GM18868 (cell line): ENCODE measurements around the gene CFH.
"Not testable (repeated sequence)": the region's sequence is repeated elsewhere in the genome, so short reads cannot be mapped to it uniquely, and the experiment has no call there.

Experiments
- ATAC-seq: cut with Tn5 transposase; IDR thresholded peaks from one replicate; pipeline ENCODE4 v1.9.1; 2021; ENCODE audit warnings: mild to moderate bottlenecking, moderate library complexity; ENCODE audit not compliant: unreplicated experiment

Gene CFH

DNA sequence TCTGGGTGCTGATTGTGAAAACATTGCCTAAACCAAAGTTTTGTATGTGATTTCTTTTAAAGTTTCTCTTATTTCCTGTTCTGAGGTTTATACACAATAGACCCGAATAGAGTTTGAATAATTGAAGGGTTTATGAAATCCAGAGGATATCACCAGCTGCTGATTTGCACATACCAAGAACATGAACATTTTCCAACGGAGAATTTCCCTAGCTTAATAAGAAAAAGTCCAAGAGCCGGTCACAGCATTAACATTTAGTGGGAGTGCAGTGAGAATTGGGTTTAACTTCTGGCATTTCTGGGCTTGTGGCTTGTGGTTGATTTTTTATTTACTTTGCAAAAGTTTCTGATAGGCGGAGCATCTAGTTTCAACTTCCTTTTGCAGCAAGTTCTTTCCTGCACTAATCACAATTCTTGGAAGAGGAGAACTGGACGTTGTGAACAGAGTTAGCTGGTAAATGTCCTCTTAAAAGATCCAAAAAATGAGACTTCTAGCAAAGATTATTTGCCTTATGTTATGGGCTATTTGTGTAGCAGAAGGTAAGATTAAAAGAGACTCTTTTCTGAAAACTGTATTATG, at the start of gene CFH:
Gene CFH, plus strand, starts transcription at position 407 of the 579 bp plus-strand sequence. Its CDS starts 75 bp downstream, at position 482.
- ATAC-seq, result no peak

DNA sequence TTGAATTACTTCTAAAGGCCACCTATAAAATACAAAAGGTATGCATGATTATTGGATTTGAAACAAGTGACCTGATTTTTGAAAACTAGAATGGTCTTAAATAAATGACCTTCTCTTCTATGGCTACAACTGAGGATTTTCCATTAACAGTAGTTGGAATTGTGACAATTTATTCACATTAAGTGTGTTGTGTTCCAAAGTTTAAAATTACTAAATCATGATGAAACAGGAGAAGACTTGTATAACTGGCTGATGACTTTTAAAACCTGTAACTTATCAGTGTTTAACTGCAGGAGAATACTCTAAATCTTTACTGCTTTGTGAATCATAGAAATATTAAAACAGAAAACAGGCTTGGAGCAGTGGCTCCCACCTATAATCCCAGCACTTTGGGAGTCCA, 48.2 kb upstream of the CFH start:
- ATAC-seq, result no peak

DNA sequence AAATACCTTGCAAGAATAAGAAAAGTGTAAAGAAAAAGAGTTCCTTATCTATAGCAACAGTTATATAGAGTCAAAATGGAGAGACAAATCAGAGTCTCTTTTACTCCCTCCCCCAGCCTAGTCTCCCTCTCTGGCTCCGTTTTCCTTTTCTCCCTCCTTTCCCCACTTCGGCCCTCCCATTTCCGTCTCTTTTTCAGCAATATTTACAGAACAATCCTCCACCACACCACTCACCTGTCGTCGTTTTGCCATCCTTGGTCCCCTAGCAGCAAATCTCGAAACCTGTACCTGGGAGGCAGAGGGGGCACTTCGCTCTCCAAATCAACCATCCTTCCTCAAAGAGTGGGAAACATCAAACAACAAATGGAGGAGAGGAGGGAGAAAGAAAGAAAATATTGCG, 43.9 kb upstream of the CFH start:
- ATAC-seq, result no peak

DNA sequence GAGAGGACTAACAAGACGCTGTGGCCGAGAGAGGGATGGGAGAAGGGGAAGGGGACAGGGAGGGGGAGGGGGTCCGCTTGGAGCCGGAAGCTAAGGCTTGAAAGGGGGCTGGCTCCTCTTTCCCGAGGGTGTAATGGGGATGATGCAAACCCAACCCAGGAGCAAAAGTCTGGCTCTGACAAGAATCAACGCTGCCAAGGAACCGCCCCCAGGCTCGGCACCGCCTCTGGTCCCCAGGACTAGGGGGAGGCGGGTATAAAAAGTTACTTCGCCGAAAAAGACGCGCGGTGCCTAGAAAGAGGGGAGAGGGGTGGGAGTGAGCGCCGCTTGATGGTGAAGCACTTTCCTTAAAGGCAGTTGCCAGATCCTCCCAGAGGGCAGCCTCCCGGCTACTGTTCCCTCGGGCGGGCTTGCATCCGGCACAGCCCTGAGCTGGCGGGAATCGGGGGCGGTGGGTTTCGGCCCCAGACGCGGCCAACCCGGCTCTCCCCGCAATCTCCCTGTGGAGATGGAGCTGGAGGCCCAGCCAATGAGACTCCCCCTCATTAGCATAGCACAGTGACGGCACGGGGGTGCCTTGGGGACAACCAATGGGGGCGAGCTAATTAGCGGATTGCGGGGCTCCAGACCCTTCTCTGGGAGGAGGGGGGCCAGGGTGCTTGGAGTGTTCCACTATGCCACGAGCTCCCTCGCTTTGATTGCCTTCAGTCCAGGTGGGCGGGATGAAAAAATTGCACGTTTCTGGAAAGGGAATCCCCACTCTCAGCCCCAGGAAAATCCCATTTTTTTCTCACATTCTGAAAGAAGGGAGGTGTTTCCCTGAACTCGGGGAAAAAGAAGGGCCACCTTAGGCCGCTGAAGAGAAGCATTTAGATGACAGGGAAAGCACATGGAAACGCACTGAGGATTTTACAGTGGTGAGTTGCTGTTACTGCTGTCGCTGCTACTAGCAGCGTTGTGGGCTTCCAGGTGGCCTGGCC, 43.2 kb upstream of the CFH start, which contains the start of gene KCNT2:
Gene KCNT2, minus strand, starts transcription at position 51 of the 980 bp plus-strand sequence. CDS start 131 bp downstream, outside the sequence.
- ATAC-seq, result no peak

DNA sequence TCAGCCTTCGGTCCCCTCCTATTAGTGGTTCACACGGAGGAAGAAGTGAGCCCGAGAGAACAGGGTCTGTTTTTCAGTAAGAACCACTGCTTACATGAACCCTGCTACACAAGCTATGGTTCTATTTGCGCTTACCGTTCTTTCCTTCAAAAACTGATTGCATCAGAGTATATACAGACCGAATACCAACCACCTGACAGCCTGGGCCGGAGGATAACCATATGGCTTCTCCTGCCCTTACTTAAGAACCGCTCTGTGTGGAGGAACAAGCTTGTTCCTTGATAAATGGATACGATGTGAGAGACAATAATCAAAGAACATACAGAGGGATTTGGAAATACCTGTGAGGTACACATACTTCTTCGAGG, 42.5 kb upstream of the CFH start:
- no peak for ATAC-seq

DNA sequence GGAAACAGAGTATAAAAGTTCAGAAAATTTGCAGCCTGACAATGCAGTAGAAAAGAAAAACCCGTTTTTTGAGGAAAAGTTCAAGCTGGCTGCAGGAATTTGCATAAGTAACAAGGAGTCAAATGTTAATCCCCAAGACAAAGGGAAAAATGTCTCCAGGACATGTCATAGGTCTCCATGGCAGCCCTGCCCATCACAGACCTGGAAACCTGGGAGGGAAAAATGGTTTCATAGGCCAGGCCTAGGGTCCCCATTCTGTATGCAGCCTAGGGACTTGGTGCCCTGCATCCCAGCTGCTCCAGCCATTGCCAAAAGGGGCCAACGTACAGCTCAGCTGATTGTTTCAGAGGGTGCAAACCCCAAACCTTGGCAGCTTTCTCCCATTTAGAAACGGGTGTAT, 40.0 kb upstream of the CFH start:
- no peak for ATAC-seq

DNA sequence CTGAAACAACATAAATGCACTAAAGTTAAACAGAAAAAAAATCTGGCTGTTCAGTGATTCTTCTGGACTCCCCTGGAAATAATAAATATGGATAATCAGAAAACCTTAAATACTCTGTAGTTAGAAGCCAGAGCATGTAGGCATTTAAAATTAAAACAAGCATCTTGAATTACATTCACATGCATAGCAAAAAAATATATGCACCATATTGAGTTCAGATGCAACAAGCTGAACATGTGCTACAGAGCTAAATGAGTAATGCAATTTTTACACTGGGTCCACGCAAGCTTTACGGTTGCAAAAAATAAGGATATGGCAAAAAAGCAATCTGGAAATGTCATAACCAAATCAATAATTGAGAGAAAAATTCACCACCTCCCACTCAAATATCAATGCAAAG, 32.1 kb upstream of the CFH start:
- no peak for ATAC-seq

DNA sequence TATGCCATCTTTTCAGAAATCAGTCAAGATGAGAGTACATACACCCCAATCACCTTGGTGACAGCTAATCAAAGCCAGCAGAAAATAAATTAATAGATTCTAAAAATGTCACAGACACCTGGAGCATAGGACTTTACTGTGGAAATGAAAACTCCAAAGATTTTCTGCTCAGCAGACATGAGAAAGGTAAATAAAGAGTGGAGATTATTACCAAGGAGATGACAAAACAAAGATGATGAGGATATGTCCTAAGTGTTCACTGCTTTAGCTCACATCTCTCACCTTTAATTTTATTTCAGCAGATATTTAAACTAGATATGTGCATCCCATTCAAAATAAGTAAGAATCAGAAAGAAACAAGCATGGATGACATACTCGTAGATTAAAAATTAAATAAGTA, 28.8 kb upstream of the CFH start:
- ATAC-seq, result no peak

DNA sequence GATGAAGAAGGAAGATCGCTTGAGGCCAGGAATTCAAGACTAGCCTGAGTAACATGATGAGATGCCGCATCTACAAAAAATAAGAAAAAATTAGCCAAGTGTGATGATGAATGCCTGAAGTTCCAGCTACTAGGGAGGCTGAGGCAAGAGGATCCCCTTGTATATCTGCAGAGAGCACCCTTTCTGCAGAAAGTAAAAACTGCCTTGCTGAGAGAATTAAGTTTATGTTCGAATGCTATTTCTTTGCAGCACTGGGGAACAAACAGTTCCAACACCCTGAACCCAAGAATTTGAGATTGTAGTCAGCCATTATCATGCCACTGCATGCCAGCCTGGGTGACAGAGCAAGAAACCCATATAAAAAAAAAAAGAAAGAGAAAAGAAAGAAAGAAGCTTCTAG, 23.0 kb upstream of the CFH start:
- no peak for ATAC-seq

DNA sequence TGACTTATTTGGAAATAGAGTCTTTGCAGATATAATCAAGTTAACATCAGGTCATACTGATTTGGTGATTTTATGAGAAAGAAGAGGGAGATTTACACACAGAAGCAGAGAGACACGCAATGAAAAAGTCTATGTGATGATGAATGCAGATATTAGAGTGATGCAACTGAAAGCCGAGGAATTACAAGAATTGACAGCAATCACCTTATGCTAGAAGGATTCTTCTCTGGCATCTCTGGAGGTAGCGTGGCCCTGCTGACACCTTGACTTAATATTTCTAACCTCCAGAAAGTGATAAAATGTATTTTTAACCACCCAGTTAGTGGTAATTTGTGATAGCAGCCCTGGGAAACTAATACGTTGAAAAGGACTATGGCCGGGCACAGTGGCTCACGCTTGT, 14.2 kb upstream of the CFH start:
- no peak for ATAC-seq

DNA sequence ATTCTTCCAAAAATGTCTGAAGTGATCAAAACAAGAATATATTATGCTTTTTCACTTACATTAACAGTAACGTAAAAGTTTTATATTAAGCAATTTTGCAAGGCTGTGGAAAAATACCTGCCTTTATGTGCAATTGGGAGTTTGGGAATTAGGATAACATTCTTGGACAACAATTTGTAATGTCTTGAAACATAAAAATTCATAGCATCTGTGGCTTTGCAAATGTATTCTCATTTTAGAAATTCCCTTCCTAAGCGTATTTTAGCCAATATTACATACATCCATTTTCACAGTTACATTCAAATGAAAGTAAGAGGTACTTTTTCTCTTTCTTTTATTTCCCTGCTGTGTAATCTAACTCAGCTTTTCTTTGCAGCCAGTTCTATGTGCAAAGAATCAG, 13.4 kb upstream of the CFH start:
- ATAC-seq, result no peak

DNA sequence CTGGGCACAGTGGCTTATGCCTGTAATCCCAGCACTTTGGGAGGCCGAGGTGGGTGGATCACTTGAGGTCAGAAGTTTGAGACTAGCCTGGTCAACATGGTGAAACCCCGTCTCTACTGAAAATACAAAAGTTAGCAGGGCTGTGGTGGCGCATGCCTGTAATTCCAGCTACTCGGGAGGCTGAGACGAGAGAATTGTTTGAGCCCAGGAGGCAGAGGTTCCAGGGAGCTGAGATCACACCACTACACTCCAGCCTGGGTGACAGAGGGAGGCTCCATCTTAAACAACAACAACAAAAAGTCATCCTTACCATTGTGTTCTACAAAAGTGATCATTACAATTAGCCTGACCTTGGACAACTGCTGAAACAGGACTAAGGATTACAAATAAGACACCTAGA, 12.6 kb upstream of the CFH start:
- ATAC-seq, result not testable (repeated sequence)

DNA sequence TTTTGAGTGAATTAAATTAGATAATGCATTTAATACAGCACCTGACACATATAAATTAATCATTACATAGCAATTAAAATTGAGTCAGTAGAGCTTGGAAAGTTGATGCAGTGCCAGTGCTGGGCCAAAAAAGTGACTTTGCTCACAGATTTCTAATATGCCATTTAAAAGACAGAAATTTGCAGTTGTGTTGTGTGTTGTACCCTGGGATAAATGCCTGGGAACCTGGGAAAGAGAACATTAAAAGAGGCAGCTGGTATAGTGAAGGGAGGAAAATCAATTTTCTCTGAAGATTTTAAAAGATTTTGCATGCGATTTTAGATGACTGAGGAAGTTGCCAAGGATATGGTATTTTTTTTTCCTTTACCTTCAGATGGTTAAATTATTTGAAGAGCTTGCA, 10.9 kb upstream of the CFH start:
- no peak for ATAC-seq

DNA sequence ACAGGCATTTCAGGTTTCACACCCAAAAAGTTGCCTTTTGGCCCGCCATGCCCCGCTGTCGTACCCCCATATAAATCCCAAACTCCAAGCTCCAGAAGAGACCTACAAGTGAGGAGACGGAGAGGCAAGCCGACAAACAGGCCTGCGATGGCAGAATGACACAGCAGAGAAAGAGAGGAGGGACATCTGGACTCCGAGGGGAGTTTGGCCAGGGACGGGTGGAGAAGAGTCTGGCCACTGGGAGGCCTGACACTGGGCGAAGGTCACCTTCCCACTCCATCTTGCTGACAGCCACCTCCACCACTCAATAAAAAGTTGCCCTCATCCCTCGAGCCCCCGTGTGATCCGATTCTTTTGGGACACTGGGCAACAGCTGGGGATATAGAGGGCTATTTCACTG, 1.9 kb upstream of the CFH start:
- no peak for ATAC-seq

DNA sequence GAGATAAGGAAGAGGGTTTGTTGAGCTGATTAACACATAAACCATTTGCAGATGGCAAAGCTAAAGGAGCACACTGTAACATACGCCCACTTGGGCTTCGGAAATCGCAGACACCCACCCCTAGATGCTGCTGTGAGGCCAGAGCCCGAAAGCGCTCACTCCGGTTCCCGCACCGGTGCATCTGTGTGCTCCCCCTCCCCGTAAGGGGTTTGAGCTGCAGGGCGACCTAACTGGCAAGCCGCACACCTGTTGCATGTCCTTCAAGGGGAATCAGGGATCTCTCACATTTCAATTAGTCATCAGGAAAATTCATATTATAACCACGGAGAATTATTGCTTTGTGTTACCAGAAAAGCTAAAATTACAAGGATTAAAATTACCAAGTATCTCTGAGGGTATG, 1.4 kb upstream of the CFH start:
- no peak for ATAC-seq

DNA sequence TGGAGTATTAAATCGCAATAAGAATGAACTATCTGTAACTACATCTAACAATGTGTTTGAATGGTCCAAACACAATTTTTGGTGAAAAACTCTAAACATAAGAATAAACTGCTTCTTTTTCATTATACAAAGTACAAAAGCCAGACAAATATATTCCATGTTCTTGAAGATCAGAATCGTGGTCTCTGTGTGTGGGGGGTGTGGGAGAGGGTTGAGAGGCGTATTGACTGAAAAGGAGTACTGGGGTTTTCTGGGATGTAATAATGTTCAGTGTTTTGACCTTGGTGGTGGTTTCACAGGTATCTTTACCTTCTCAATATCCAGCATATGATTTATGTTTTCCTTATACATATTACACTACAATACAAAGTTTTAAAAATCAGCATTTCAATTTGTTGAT, 764 bp upstream of the CFH start:
- no peak for ATAC-seq

DNA sequence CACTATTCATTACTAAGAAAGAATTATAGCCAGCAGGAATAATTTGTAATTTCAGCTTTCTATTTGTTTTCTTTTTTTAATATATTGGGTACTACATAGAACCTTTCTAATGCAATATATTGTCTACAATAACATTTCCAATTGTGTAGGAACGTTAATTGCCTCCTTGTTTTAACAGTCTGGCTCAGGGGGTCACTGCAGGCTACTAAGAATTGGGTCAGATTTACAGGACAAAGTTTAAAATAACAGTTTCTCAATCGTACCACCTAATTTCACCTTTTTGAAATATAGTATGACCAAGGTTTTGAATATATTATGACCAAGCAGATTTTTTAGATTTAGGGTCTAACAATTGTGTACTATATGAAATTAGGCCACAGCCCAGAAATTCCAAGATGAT, 2.4 kb downstream of the CFH start:
- no peak for ATAC-seq

DNA sequence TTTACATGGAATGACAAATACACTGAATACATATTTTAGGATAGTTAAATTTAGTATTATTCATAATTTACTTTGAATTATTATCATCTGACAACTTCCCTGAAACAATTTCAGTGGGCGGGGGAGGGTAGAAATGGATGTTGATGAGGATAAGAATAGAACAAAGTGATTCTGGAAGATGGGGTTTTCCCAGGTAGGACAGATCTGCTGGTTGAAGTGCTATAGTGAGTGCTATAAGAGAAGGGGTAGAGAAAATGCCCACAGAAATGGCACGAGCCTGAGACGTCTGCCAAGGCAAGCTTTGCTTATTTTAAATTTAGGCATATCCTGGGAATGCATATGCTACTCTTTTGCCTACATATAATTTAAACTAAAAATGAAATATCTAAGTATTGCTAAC, 3.2 kb downstream of the CFH start:
- no peak for ATAC-seq

DNA sequence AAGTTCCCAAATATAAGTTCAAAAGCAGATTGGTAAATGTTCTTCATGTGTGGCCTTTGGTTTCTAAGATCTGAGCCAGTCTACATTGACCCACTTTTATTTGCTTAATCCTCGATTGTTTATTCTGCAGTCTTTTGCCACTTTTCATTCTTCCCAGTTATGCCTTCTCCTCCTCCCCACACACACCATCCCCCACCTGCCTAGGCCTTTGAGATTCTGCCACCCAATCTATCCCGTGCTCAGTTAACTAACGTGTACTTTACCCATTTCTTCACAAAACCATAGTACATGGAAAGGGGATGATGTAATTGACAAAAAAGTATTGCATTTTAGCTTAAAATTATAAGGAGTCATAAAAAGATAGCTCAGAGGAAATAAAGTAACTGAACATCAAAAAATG, 3.7 kb downstream of the CFH start:
- no peak for ATAC-seq

DNA sequence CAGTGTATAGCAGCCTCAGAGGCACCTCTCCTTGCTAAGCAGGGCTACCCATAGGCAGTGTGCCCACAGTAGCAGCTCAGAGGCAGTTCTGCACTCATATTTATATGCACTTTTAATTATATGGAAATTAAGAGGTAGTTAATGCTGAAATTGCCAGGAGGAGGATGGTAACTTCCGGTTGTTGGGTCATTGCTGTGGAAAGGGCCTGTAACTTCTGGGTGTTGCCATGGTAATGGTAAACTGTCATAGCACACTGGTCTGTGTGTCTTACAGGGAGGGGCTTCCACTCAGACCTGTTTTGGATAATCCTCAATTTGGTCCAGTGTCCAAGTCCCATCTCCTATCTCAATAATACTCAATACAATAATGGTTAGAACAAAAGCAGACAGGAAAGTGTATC, 7.6 kb downstream of the CFH start:
- ATAC-seq, result no peak

DNA sequence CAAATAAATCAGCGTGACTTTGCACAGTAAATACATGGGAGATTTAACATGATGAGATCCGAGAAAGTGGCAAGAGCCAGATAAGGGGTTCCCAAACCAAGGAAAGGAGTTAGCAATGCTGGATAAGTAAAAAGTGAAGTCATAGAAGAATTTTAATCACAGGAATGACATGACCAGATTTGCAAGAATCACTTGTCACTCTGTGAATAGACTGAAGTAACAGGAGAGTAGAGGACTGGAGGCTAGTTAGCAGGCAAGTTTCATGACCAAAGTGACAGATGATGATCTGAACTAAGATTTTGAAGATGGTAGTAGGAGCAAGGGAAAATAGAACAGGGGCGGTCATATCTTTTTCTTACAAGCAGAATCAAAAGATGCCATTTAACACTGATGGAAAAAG, 8.4 kb downstream of the CFH start:
- no peak for ATAC-seq

DNA sequence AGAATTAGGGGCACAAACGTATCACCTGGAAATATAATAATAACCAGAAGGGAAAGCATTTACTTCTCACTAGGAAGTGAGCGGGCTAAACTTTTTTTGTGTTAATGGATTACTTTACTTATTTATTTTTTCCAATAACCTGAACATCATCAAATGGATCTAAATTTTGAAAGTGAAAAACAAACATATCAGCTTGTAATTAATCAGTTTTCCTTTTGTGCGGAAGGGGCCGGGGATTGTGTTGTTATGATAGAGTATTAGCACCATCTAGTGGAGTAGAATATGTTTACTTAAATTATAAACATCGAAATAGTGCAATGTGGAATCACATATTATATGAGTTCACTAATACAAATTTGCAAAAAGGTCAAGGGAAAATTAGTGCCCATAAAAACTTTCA, 9.0 kb downstream of the CFH start:
- ATAC-seq, result peak; percentile 81
